HG02884 (cell line): ENCODE data around the gene NDFIP1.
A peak's percentile ranks its signal among the peaks of the same experiment; 100 is the strongest.
"Not testable (repeated sequence)": the region's sequence is repeated elsewhere in the genome, so short reads cannot be mapped to it uniquely, and the experiment has no call there.

Source experiments
- ATAC-seq: cut with Tn5 transposase; IDR thresholded peaks from one replicate; pipeline ENCODE4 v1.9.1; 2021; ENCODE audit warnings: mild to moderate bottlenecking, moderate library complexity; ENCODE audit not compliant: unreplicated experiment

Gene NDFIP1

DNA sequence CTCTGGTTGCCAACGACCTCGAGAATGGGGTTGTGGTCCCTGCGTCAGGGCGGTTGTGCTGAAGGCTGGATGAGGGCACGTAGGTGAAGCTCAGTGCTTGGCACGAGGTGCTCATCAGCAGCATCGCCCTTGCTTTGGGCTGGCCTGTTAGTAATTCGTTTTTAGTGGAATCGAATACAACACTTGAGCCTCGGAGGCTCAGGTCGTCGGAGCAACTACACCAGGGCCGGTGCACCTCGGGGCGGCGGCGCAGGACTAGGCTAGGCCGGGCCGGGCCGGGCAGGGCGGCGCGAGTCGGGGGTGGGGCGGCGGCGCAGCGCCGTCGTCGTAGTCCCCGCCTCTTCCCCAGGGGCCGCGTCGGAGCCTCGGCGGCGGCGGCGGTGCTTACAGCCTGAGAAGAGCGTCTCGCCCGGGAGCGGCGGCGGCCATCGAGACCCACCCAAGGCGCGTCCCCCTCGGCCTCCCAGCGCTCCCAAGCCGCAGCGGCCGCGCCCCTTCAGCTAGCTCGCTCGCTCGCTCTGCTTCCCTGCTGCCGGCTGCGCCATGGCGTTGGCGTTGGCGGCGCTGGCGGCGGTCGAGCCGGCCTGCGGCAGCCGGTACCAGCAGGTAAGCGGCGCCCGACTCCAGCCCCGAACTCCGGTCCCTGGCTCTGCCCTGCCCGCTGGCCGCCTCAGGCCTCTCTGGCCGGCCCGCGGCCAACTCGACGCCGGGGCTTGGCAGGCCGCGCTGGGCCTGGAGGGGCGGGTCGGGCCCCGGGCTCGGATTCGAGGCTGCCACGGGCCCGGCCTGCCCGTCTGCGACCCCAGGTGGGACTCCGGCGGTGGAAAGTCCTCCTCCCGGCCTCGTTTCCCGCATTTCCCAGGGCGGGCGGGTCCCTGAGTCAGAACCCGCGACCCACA is at the start of gene NDFIP1:
Gene NDFIP1 (plus strand): TSS at position 348 of the 899 bp plus-strand sequence. CDS start 196 bp downstream, at position 544.
- peak; percentile 95 for ATAC-seq

- no peak for ATAC-seq
These were observed 49.2 kb upstream of the NDFIP1 start for GRCh38 chr5:142059304-142059940.

DNA sequence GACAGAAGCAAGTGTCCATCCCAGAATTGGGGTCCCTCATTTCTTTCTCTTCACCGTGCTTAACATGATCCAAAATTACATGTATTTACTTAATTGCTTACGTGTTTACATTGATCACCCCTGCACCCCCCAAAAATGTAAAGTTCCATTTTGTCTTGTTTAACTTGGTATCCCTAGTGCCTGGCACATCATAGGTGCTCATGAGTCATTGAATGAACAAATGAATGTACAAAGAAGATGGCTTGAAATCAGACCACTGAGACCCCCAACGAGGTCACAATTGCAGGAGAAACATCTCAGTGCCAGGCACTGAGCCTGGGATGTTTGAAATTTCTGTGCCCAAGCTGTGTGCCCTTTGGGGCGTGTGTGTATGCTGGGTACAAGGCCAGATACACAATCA is 45.2 kb upstream of the NDFIP1 start:
- no peak for ATAC-seq

DNA sequence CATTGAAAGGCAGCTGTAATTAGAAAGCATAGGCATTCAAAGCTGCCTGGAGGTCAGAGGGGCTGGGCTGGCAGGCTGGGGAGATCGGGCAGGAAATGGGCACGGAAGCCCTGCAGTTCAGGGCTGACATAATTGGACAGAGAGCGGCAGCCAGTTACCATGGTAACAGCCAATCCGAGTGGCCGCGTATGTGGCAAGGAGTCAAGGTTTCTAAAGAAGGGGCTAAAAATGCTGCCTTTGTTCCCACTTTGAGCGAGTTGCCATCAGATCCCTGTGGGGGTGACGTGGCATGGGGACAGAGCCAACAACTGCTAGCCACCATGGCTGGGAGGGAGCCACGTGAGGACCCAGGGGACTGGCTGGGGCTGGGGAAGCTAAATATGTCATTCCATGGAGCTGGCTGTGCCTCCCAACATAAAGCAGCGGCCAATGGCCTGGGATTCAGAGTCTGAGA is 44.7 kb upstream of the NDFIP1 start:
- no peak for ATAC-seq

DNA sequence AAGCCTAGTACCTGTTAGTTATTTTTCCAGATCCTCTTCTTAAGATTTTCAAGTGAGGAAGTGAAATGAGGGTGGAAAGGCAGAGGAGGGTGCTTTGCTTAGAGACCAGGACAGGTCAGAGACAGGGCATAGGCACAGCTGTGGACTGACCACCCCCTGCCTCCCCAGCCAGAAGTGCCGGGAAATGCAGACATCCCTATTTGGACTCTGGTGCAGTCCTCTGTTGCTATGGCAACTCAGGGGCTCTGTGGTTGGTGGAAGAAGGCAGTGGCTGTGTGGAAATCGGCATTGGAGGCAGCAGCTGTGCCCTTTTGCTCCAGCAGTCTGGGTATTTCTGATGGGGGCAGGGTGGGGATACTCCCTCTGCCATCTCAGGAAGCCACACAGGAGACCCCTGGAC is 43.3 kb upstream of the NDFIP1 start:
- no peak for ATAC-seq

- no peak for ATAC-seq
These were observed 38.8 kb upstream of the NDFIP1 start for GRCh38 chr5:142069606-142070399.

- ATAC-seq = no peak
These were observed 37.8 kb upstream of the NDFIP1 start for GRCh38 chr5:142070734-142071133.

DNA sequence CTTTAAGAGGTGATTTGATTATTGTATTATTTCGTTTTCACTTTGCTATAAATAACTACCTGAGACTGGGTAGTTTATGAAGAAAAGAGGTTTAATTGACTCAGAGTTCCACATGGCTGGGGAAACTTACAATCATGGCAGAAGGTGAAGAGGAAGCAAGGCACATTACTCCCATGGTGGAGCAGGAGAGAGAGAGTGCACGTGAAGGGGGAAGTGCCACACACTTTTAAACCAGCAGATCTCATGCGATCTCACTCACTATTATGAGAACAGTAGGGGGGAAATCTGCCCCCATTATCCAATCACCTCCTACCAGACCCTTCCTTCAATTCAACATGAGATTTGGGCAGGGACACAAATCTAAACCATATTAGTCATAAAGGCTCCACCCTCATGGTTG is 36.1 kb upstream of the NDFIP1 start:
- ATAC-seq = no peak

DNA sequence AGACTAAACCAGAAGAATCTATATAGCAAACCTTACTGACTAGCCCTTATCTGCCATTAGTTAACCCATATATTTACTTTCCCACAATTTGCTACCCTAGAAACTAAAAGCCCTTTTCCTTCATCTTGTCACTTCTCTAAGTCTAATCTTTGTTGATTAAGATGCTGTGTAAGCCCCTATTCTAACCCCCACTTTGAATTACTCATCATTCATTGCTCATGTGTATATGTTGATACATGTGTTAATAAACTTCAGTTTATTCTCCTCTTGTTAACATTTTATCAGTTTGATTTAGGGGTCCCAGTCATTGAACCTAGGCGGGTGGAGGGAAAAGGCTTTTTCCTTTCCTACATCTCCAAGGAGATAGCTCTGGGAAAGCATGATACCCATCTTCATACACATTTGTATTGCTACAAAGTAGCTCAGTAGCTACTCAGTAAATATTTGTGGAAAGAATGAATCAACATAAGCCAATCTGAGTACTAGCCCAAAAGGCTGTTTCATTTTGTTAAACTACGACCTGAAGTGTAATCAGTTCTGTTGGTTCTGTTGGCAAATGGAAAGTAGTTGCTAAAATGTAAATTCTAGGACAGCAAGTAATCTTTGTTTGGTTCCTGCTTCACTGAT is 35.1 kb upstream of the NDFIP1 start:
- ATAC-seq = no peak

DNA sequence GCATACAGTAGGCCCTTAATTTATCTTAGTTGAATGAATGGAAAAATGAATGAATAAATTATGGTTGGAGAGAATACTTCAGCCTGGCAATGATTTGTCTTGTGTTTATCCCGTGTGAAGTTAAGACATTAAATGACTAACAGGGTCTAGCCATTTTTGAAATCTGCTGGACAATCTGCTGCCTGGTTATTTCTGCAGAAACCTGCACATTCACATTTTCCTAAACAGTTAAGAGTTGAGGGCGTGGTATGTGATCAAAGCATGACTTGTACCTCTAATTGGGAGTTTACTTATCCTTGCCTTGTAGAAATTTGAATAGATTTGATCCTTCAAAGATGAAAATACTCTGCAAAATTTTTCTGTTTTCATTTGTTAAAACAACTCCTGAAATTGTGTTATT is 34.6 kb upstream of the NDFIP1 start:
- ATAC-seq = no peak

DNA sequence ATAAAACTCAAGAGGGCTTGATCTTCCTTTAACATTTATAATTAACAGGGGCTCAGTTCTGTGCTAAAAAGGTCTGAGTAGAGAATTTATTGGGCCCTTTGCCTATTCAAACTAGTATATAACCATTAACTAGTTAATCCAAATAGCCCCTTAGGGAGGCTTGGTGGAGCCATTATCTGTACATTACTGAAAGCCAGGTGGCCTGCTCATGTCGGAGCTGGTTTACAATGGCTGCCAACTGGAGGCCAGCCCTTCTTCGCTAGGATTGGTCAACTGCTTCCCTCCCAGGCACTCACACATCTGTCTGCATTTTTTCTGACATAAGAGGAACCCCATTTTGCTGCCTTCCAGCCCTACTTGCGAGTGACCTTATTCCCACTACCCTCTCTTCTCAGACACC is 30.4 kb upstream of the NDFIP1 start:
- no peak for ATAC-seq

DNA sequence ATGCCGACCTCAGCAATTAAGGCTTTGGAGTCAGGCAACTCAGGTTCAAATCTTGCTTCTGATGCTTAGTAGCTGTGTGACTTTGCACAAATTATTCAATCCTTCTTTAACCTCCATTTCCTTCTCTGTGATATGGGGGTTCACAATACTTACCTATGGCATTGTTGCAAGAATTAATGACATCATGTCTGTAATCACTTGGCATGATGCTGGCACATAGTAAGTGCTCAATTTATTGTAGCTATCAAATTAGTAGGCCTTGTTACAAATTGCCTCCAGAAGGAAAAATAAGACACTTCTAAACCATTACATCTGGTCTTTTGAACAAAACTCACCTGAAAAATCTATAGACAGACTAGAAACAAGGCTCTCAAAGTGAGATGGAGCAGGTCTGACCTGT is 29.9 kb upstream of the NDFIP1 start:
- ATAC-seq = no peak

DNA sequence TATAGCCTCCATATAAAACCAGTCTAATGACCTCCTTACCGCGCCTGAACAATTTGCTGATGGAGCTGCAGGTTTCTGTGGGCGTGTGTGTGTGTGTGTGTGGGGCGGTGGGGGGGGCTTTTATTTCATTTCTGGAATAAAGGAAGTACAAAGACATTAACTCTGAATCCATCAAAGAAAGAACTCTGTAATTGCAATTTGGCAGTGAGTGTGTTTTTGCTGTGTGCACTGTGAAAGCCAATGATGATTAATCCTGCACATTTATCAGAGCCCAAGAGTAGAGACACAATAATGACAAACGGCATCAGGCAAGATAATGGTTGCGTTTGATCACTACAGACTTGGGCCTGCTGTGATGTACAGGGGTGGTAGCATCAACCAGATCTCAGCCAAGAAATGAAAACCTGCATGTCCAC is 29.3 kb upstream of the NDFIP1 start:
- ATAC-seq = no peak

- ATAC-seq = no peak
These were observed 28.3 kb upstream of the NDFIP1 start for GRCh38 chr5:142080248-142080647.

DNA sequence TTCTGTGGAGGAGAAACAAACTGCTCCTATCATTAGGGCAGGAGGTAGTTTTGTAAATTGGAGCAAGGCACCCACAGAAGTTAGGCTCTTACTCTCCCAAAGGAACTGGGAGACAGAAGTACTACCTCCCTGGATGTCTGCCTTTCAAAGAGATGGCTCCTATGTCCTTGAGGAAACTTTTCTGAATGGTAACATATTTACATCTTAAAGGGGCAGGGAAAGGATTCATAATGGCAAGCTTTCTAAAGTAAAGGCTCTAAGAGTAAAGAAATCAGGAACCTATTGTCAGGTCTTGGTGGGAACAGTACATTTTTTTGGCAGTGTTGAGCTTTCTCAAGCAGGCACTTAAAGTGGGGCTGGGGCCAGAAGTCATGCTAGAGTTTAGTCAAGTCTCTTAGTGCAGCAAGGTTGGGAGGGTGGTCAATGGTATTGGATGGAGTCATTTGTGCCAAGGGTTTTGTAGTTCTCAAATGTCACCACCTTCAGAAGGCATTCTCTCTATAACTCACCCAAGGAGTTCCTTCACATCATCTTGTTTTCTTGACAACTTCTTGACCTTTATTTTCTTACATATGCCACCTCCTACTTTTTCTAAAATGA is 26.3 kb upstream of the NDFIP1 start:
- no peak for ATAC-seq

GRCh38 chr5:142086229-142086628 is 22.4 kb upstream of the NDFIP1 start:
- ATAC-seq = no peak

GRCh38 chr5:142086679-142087078 is 21.9 kb upstream of the NDFIP1 start:
- no peak for ATAC-seq

DNA sequence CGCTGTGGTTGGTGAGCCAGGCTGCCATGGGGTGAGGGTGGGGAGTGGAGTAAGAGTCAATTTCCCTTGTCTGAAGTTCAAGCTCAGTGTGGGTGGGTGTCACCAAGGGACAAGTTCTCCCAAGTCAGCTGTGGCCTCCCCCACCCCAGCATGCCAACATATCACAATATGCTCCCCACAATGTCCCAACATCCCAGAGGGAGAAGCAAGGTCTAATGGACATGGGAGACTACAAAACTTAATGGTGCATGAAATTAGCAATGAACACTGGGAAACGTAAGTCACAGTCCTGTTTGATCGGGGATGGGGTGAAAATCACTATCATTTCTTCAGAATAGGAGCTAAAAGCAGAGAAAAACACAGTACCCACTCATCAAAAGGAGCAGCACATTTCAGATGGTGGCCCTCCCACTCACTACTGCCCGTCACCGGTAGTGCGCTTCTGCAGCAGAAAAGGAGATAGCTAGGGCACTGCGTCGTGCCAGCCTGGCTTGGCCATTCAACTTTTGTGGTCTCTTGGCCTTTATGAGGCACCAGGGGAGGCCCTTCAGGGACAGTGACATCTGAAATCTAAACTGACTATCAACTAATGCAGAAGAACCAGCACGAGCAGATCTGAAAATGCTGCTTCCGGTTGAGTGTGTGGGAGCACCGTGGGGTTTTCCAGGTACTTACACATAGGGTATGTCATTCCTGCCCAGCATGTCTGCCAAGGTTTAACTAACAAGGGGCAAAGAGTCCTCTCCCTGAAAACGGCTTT is 20.5 kb upstream of the NDFIP1 start:
- ATAC-seq = no peak

- ATAC-seq = not testable (repeated sequence)
These were observed 19.6 kb upstream of the NDFIP1 start for GRCh38 chr5:142088855-142089479.
